CD4-positive, alpha-beta T cell treated with Interleukin-6 at 100 ng/mL for 8 hours (primary cell): Measurements from ENCODE around the gene VSTM5.
A peak's percentile ranks its signal among the peaks of the same experiment; 100 is the strongest.
"Not testable (repeated sequence)": the region's sequence is repeated elsewhere in the genome, so short reads cannot be mapped to it uniquely, and the experiment has no call there.

Experiments used
- DNase-seq: peaks from one replicate; pipeline ENCODE4 v3.0.0-alpha.2; 2020; ENCODE audit warnings: mixed read lengths, low spot score

VSTM5 gene

GRCh38 chr11:93796441-93797231 is 53.8 kb downstream of the VSTM5 start:
- no peak for DNase-seq

DNA sequence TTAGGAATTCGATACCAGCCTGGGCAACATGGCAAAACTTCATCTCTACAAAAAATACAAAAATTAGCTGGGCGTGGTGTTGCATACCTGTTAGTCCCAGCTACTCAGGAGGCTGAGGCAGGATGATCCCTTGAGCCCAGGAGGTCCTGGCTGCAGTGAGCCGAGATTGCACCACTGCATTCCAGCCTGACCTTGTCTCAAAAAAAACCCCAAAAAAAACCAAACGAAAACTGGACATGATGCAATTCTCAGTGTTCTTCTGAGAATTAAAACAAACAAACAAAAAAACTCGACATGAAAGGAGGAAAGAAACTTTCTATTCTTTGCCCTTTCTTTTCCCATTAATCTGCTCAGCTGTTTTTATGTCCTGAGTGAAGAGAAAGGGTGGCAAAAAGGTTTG is 58.9 kb downstream of the VSTM5 start:
- DNase-seq, result no peak

DNA sequence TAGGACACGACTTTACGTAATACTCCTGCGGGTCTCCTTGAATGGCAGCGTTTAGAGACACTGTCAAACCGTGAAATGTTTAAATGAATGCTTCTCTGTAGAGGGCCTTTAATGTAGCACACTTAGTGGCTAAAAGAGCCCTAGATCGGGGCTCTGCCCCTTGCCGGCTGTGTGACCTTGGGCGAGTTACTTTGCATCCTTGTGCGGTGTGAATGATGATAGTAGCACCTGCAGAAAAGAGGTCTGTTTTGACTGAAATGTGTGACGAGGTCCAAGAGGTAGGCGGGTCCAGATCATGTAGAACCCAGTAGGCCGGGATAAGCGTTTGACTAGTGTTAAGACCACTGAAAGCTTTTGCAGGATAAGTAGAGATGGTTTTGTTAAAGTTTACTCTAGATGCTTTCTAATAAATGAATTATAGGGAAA is 65.5 kb downstream of the VSTM5 start:
- DNase-seq, result no peak

DNA sequence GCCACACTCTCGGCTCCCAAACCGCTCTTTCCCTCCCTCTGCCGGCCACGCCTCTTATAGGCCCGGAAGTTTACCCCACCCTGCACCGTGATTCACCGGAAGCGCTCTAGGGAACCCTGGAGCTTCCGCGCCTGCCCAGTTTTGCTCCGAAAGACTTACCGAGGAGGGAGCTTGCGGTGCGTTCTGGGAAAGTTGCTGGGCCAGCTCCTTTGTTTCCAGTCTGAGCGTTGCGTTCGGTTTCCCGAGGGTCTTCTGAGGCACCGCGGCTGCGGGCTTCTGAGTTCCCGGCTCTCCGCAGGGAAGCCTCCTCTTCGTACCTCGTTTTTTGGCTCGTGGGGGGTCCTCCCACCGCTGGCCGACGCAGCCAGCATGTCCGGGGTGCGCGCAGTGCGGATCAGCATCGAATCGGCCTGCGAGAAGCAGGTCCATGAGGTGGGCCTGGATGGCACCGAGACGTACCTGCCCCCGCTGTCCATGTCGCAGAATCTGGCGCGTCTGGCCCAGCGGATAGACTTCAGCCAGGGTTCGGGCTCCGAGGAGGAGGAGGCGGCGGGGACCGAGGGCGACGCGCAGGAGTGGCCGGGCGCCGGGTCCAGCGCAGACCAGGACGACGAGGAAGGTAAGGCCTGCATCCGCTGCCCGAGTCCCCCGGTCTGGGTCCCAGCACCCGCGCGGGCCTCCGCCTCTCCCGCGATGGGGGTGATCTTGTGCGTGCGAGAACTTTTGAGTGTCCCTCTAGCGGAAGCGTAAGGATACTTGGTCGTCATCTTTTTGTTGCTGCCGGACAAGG is 66.1 kb downstream of the VSTM5 start, which contains the start of gene MED17:
Gene MED17 (plus strand): TSS at position 138 of the 790 bp plus-strand sequence. CDS start 232 bp downstream, at position 370.
- DNase-seq, result peak; percentile 87

DNA sequence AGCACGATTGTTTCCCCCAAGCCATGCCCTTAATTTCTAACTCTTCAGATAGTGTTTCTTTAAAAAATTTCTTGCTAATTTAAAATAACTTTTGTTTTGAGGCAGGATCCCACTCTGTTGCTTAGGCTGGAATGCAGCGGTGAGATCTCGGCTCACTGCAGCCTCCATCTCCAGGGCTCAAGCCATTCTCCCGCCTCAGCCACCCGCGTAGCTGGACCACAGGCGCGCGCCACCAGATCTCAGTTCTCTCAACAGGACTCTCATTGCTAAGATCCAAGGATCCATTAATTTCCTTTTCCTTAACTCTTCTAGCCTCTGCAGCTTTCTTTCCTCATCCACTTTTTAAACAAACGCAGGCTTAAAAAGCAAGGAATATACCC is 66.7 kb downstream of the VSTM5 start:
- no peak for DNase-seq

GRCh38 chr11:93783362-93783761 is 67.1 kb downstream of the VSTM5 start:
- DNase-seq, result no peak

DNA sequence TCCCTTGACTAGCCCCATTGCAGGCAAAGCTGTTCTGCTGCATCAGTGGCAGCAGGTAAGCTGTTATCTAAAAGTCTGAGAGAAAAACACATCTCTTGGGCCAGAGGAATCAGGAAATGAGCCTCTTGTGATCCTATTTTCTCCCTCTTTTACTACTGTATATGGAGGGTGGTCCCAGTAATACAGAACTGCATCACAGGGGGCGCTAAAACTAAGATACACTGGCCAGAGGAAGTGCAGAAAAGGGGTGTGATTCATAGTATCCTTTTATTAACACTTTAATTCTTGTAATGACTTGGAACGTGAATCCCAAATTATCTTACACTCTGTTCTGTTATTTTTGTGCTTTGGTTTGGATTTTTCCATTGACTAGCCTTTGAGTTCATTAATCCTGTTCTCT is 75.1 kb downstream of the VSTM5 start:
- no peak for DNase-seq

- not testable (repeated sequence) for DNase-seq
These were observed 75.9 kb downstream of the VSTM5 start for GRCh38 chr11:93774560-93774959.

- no peak for DNase-seq
These were observed 76.7 kb downstream of the VSTM5 start for GRCh38 chr11:93773601-93774200.

GRCh38 chr11:93773045-93773477 is 77.4 kb downstream of the VSTM5 start:
- DNase-seq, result no peak

DNA sequence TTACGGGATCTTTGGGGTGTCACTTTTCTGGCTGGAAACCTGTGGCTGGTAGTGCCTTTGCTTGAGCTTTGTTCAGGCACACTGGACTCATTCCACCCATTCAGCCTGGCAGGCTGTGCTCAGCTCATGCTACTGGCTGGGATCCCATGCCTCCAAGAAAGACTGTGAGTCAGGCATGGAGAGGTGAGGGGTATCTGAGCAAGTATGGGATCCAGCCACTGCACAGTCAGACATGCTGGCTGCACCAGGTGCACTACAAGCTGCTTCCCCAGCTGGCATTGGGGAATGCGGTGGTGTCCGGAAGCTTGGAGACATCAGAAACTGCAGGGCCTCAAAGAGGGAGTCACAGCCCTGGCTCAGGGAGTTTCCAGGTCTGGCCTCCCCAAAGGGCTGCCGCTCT is 78.3 kb downstream of the VSTM5 start:
- DNase-seq, result no peak

DNA sequence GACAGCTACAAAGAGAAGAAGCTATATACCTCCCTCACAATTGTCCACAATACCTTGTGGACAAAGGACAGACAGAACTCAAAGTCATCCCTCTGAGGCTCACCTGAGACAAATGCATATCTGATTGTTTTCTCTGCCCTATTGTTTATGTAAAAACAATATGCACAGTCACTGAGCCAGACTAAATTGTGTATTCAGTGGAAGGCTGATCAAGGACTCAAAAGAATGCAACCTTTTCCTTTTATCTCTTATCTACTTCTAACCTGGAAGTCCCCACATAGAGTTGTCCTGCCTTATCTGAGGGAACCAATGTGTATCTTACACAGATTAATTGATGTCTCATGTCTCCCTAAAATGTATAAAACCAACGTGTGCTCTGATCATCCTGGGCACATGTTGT is 80.3 kb downstream of the VSTM5 start:
- DNase-seq, result no peak
